SHP77 treated with DMSO at 0.1 percent for 48 hours (cell line): Measurements from ENCODE around the gene SCTR.

ENCODE experiments used
- DNase-seq: peaks from one replicate; lab custom pipeline; 2025; lab: John Stamatoyannopoulos, UW

SCTR gene

DNA sequence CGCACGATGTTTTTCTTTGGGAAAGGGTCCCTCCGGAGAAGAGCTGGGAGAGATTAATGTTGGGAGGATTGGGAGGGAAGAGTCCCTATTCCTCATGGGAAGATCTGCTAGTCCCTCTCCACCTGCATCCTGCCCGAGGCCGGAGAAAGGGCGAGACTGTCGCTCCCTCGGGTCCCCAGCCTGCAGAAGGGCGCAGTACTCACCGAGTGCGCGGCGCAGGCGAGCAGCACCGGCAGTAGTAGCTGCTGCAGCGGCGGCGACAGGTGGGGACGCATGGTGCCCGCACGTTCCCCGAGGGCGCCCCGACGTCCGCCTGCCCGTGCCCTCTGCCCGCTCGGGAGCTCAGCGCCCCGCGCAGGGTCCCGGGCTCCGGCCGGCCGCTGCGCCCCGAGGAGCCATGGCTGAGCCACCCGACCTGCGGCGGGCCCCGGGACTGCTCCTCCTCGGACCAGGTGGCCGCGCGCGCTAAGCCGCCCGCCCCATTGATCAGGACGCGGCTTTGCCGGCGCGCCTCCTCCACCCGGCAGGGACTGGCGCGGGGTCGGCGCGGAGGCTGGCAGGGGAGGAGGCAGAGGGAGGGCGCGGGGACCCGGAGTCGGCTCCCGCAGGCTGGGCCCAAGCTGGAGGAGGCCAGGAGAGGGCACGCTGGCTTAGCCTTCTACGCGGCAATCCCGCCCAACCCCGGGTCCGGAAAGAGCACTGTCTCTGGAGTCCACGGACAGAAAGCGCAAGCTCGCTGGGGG, at the start of gene SCTR:
SCTR (minus strand) TSS at position 532 of the 743 bp plus-strand sequence; CDS start at position 275, 257 bp downstream.
- DNase-seq, result no peak

DNA sequence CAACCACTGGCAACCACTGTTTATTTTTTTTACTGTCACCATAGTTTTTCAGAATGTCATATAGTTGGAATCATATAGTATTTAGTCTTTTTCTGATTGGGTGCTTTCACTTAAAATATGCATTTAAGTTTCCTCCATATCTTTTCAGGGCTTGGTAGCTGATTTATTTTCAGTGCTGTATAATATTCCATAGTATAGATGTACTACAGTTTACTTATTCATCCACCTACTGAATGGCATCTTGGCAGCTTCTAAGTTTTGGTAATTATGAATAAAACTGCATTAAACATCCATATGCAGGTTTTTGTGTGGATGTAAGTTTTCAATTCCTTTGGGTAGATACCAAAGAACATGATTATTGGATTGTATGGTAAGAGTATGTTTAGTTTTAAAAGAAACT, 43.0 kb upstream of the SCTR start:
- no peak for DNase-seq

DNA sequence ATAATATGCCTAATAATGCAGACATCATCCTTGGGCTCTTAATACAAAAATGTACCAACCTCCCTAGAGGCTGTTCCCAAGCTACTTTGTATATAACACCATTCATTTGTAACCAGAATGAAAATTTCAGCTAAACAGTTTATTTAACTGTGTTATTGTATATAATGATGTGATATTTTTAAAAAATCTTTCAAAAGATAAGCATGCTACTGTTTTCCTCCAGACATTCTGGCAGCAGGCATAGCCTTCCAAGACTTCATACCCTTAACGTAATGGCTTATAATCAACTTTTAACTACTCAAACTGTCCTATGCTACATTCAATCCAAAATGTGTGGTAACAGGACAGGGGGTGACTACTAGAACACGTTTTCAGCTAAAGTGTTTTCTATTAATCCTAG, 41.2 kb upstream of the SCTR start:
- DNase-seq, result no peak

DNA sequence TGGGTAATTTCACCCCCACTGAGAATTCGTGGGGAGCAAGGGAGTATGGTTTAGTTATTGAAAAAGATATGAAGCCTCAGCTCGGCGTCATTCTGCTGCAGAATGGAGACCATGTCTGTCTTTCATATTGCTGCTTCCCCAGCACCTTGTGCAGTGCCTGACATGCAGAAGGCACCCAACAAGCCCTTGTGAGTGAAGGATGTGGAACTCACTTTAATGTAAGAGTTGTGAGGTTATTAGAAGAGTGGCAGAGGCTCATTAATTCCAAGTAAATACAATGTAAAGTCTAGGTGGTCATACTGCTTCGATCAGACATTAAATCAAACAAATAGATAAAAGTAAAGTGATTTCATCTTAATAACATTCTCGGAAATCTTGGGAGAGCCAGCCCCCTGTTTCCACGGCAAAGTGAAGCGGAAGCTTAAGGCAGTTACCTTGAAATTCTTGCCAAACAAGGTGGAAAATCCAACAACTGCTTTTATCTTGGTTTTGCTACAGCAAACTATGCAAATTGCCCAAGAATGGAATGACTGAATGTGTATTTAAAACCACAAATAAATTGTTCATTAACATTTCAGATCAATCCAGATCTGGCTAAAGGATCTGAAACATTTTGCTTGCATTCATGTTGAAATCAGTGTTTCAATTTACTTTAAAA, 29.5 kb upstream of the SCTR start:
- DNase-seq, result no peak

DNA sequence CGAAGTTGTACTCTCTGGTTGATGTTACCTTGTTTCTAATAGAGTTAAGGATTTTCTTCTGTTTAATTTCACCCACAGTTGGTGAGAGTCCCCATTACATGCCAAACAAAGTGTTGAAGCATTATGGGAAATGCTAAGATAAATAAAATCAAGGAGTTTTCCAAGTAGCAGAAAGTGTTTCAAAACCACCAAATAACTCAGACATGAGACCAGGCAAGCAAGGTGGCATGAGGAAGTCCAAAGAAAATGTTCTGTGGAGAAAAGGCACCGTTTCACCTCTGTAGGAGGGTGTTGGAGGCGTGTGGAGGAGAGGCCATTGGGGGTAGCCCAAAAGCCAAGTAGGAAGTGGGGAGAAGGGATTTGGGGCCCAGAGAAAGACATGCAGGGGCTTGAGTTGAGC, 28.6 kb upstream of the SCTR start:
- no peak for DNase-seq

DNA sequence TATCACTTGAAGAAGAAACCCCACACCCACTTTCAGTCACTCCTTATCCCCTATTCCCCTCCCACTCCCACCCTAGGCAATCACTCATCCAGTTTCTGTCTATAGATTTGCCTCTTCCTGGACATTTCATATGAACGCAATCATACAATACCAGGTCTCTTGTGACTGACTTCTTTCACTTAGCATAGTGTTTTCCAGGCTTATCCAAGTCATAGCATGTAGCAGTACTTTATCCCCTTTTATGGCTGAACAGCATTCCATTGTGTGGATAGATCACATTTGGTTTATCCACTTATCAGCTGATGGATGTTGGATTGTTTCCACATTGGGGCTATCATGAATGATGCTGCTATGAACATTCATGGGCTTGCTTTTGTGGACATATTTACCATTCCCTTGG, 26.6 kb upstream of the SCTR start:
- no peak for DNase-seq

DNA sequence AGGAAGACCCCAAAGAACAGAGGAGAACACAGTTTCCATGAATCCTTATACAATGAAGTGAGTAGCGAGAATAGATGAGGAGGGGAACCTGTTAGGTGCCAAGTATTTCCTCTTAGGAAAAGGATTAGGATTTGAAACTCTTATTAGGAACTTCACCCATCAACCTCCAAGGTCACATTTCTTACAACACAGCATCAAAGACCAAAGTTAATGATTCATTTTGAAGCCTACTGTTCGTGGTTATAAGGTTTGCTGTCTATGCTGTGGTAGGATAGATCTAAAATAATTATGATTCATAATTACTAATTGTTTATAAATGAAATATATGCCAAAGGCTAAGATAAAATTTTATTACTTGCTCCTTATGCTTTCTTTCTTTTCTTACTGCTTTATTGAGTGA, 26.1 kb upstream of the SCTR start:
- no peak for DNase-seq

DNA sequence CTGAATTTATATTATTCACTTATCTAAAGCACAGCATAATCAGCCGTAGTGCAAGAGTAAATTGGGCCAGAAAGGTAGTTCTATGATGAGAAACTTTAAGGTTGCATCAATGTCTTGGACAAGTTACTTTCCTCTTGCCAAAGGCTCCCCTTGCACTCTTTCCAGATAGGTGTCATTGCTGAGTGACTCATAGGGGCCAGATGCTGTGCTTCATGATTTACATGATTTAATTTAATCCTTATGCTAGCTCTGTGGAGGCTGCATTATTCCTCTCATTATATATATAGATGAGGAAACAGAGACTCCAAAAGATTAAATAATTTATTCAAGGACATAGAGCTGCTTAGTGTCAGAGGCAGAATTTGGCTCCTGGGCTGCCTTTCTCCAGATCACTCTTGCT, 25.0 kb upstream of the SCTR start:
- no peak for DNase-seq

DNA sequence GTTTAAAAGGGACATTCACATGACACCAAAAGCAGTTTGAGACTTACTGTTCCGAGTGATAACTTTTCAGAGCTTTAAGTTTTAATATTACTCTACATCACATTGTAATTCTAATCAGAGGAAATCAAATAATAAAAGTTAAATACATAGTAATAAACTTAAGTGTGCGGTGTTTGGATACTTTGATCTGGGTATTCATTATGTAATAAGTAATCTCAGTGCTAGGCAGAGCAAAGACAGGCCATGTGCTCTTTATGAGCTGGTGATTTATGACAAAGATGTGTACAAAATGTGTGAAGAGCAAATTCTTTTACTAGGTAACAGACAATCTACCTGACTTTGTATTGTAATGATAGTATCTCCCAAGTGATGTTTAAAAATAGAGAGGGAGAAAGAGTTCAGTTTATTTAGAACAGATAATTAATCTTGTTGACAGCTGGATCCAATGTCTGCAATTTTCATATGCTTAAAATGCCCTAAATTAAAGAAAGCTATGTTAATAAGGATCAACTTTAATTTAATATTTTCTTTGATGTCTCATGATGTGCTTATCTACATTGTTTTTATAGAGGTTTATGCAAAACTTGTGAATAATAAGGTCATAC, 24.3 kb upstream of the SCTR start:
- no peak for DNase-seq

DNA sequence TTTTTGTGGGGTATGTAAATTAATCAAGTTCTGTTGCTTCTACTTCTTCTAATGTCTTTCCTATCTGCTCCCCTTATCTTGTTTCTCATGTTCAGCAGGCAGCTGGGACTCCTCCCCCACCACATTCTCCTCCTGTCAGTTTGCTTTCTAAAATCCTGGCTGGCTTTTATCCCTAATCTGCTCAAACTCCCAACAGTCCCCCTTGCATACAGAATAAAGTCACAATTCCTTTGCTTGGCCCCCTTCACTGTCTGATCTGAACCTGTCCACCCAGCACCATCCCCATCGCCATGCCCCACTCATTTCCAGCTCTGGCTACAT, 22.1 kb upstream of the SCTR start:
- DNase-seq, result no peak

DNA sequence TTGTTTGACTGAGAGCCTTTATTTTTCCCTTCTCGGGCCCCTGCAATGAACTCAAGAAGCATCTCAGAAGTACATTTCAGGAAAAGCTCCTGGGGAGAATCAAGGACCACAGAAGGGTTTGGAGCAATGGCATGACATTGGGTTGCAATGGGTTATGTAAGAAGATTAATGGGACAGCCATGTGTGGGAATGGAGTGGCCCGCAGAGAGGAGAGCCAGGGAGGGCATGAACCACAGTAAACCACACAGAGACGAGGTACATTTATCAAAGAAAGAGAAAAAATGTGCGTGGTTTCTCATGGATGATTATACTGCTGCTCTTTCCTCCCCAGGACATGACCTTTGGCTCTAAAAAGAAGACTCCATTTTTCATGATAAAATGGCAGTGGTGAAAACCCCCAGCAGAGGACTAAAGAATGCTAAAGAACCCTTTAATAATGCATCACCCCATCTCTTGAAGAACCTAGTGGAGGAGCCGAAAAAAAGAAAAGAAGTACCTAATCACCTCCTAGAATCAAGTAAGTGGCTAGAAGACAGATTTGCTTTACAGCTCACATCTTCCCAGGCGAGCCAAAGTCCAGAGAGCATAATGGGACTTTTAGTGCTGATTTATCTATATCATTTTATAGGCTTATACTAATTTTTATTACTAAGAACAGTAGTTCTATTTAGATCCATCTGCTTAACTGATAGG, 21.6 kb upstream of the SCTR start:
- no peak for DNase-seq

DNA sequence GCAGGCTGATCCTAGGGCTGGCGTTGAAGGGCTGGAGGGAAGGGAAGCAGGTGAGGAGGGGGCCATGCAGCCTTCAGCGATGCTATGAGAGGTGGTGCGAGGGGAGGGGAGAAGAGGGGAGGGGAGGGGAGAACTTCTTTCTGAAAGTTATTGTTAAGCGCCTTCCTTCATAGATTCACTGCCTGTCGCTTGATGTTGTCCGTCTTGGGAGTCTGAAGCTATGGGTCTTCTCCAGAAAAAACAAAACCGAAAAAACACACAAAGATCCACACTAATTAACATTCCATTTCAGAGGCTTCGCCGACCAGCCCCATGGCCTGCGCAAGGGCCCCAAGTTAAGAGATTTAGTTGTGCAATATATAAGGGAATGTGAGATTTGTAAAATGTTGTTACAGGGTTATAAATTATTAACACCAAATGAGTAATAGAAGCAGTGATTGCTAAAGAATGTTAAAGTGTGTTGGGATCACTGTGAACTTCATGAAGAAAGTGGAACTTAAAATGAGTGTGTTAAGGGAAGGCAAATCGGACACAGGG, 20.7 kb upstream of the SCTR start:
- no peak for DNase-seq

DNA sequence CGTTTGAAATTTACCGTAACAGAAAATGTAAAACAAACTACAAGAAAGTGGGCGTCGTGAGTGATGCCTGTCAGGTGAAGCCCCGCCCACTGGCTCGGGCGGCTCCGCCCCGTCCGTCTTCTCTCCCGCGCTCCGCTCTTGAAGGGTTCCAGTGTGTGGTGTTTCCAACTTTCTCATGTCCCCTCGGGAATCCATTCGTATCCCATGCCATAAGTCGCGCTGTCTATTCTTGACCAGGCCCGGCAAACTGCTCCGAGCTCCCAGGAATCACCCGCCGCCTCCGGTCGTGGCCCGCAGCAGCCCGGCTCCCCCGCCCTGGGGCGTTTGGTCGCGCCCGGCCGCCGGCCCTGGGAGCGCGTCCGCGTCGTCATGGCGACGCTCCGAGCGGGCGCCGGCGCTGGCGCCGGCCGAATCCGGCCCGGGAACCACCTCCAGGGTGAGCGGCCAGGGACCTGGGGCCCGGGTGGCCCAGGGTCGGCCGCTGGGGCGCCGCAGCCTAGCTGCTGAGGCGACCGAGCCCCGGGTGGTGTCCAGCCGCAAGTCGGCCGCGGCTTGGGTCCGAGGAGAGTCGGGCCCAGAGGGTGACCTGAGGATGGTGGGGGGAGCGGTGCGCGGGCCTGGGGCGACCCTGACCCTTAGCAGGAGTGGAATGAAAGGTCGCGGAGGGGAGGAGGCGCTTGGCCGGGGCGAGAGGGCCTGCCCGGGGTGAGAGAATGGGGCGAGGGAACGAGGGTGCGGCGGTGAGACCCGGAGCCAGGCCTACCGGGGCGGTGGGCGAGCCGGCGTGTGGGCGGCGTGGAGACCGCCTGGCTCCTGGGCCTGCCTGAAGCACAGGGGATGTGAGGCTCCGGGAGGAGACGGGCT, 20.0 kb upstream of the SCTR start, which contains the start of gene CFAP221:
CFAP221 (plus strand) TSS at position 375 of the 864 bp plus-strand sequence. CDS start 1,683 bp downstream, outside the sequence.
- no peak for DNase-seq

DNA sequence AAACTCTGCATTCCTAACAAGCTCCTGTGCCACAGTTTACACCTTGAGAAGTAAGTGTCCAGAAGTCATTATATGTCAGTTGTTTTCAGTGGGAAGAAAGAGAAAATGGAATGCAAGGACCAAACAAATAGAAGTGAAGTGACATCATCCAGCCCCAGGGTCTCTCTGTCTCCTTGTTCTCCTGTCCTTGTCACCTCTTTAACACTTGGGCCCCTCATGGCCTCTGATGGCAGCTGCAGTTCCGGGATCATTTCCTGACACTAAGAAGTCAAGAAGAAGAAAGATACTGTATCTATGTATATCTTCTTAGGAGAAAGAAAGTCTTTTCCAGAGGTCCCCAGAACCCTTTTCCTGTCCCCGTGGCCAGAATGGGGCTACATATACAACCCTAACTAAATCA, 17.2 kb upstream of the SCTR start:
- no peak for DNase-seq

DNA sequence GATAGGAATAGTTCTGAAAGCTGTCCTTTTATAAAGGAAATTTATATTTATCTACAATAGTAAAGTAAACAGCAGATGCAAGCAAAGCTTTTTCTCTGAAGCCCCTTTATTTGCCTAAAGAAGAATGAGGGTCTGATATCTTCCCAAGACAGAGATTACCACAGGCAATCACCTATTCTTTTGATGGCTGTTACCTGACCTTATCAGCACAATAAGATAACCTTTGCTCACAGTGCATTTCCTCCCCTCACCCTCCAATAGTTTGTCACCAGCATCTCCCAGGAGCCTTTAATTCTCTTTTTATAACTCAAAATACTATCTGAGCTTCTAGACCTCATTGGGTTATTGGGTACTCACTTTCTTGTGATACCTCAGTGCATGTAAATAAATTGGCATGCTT, 13.5 kb upstream of the SCTR start:
- no peak for DNase-seq

DNA sequence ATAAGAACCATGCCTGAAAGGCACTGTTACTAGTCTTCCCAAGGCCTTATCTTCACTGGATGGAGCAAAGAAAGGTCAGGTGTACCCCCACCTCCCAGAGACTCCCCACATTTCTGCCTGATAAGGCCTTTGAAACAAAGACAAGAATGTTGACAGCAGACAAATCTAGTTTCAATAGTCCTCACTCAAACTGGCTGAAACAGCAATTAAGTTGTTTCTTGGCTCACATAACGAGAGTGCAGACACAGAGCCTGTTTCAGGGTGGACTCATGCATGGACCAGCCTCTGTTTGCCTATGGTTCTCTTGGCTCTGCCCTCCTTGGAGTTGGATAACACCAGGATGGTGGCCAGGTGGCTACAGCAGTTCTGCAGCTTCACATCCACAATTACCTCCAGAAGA, 12.4 kb upstream of the SCTR start:
- DNase-seq, result no peak

DNA sequence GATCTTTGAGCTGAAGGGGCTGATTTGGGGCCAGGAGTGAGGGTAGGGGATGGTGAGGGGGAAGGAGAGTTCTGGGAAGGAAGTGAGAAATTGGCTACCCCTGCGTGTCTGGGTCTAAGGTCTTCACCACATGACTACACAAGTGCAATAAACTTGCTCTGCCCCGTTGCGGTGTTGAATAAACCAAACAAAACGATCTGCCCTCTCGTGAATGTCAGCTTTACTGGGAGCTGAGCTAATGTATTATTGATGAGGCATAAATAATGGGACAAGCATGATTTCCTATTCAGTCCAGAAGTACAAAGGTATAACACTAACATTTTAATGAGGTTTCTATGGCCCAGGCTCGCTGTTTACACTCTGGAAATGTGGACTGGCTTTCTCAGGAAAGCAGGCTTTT, 11.9 kb upstream of the SCTR start:
- DNase-seq, result no peak

DNA sequence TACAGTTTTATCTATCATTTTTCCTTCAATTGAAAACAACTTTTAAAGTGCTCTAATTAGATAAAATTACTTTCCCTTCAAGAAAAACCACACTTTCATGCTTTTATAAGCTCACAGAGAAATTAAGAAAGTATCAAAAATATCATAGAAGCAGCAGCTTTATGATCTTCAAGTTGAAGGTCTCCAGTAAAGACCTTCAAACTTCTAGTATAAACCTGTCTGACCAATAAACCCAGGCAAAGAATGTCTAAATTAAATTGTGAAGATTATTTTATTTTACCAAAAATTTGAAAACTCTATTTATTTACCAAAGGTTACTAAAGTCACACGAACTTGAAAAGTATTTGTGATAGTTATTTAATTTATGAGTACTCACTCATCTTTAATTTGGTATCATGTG, 9.3 kb upstream of the SCTR start:
- DNase-seq, result no peak

DNA sequence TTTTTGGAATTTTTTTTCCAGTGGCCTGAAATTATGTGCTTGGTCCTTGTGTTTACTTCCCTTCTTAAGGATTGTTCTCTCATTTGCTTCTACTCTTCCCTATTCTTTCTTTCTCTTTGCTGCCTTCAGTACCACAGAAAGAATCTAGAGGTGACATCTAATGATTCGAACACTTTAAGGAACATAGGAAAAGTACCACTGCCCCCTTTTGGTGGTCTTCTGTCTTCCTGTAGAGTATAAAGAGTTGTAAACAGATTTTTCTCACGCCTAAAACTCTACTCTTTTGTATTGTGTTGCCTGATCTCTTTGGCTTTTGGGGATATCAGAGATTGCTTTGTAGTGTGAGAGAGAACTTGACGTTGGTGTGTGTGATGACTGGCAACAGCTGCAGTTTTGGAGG, 7.0 kb upstream of the SCTR start:
- DNase-seq, result no peak

DNA sequence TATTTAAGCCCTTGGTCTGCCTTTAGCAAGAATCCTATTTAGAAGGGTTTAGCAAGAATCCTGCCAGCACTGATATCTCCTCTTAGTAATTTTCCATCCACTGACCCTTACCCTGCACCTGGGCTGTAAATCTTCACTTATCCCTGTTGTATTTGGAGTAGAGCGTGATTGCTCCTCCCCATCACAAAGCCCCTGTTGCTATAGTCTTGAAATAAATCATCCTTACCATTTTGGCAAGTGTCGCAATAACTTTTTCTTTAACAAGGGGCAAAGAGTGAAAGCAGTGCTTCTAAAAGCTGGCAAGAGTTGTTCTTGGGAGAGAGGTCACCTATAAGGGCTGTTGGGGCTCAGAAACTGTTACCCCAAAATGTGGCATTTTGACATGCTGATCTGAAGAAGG, 3.7 kb upstream of the SCTR start:
- DNase-seq, result no peak

DNA sequence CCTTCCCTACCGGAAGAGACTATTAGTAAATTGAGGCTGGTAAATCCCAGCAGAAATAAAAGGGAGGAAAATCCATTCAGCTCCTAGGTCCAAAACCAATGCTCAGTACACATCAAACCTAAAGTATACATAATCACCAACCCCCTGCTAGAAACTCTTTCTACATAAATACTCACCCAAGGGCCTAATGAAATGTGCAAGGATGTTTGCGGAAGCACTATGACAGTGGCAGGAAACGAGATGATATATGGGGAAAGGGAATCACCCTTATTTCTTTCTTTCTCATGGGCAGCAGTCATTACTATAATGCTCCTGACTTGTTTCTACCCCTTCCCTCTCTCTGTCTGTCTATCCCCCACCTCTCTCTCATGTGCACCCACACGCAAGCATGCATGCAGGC, 1.3 kb upstream of the SCTR start:
- no peak for DNase-seq
